Right renal pelvis (tissue), 4 donors: ENCODE results near the gene HSPB3. TPM values are rescaled to one million over a fixed set of nuclear protein-coding genes. Genes with fewer than 3 reads are reported as not detected.

ENCODE experiments used
- polyA plus RNA-seq, 4 donors: library from polyadenylated mRNA; unstranded; fragments of 120-200 nt; gene quantifications; one replicate each; pipeline ENCODE4 v1.2.1, GENCODE V29; 2013; ENCODE audit not compliant: insufficient read length in 4 of 4

The HSPB3 gene
- polyA plus RNA-seq, 4 donors: 0.18 to 0.53 (median 0.19) TPM; not detected in 1

Other genes with a start within 250 kb of the HSPB3 start
- gene ARL15, start 145.1 kb upstream of the HSPB3 start, polyA plus RNA-seq: 10 to 100 TPM; 28.3 to 38.5 (median 36.5) TPM
- 10 to 100 TPM; 33.4 to 36.7 (median 35.7) TPM for gene SNX18, start 62.1 kb downstream of the HSPB3 start, polyA plus RNA-seq